H1 (cell line): ENCODE results near the gene SDHAF2. TPM values are rescaled to one million over a fixed set of nuclear protein-coding genes. Genes with fewer than 3 reads are reported as not detected.

Experiments used
- BCL11A ChIP-seq, 2 experiments: IDR thresholded peaks; one replicate each; pipeline ENCODE4 v1.6.1; 2011; ENCODE audit warnings: low read depth in 2 of 2, low read length in 2 of 2, mild to moderate bottlenecking in 2 of 2
- CREB1 ChIP-seq: IDR thresholded peaks from 2 replicates; pipeline ENCODE4 v1.6.1; 2012; ENCODE audit warnings: inconsistent platforms
- HDAC2 ChIP-seq, 2 experiments: fragments of 300-600 bp in 1 of 2; sonication (generic) in 1 of 2; IDR thresholded peaks; 2 replicates each; pipeline ENCODE4 v1.6.1; 2011 to 2012; ENCODE audit warnings: low read depth in 2 of 2, low read length in 2 of 2, mild to moderate bottlenecking in 2 of 2, moderate library complexity in 2 of 2, borderline replicate concordance in 1 of 2, inconsistent platforms in 1 of 2
- KDM1A ChIP-seq: fragments of 200-600, 300-600 bp; sonication (generic); IDR thresholded peaks from 2 replicates; pipeline ENCODE4 v1.7.1; 2016; ENCODE audit warnings: mild to moderate bottlenecking, low read length, borderline replicate concordance
- PHF8 ChIP-seq: fragments of 200-600 bp; sonication (generic); conservative IDR thresholded peaks from 2 replicates; pipeline ENCODE4 v1.7.1; 2012; ENCODE audit warnings: low read depth, mild to moderate bottlenecking, inconsistent platforms, low read length, moderate library complexity
- RBBP5 ChIP-seq: IDR thresholded peaks from 2 replicates; pipeline ENCODE4 v1.7.1; 2012; ENCODE audit warnings: low read depth, mild to moderate bottlenecking, inconsistent platforms, low read length, moderate library complexity, borderline replicate concordance
- SUZ12 ChIP-seq: fragments of 200-600 bp; sonication (generic); IDR thresholded peaks from 2 replicates; pipeline ENCODE4 v1.6.1; 2012; ENCODE audit warnings: mild to moderate bottlenecking, inconsistent platforms, low read length, moderate library complexity, mixed read lengths
- polyA plus RNA-seq, 7 experiments: library from polyadenylated mRNA; depleted of rRNA in 3 of 7; stranded (reverse) in 5 of 7; unstranded in 2 of 7; fragments of >200 nt in 5 of 7; fragments of 200-250 nt in 2 of 7; gene quantifications; 1 replicate in 5 of 7; 2 replicates in 1 of 7; 4 replicates in 1 of 7; pipeline versions ENCODE4 v1.2.1 to v1.2.3, GENCODE V29; 2011 to 2013; ENCODE audit warnings: missing spikeins in 2 of 7, mixed read lengths in 2 of 7
- total RNA-seq: library from RNA; stranded (reverse); fragmentation: NEBNext Ultra II Directional; extraction: Animal tissue kit (Norgen Biotek cat#: 25700); gene quantifications from 2 replicates; pipeline ENCODE4 v1.2.1, GENCODE V29; 2021

The SDHAF2 gene
- total and polyA plus RNA-seq, 2 of the 8 experiments (the other 6 are each of a cell fraction or from before 2014, with no cell fraction given): 41.0 to 114 TPM

GRCh38 chr11:61406067-61406466 lies 23.9 kb upstream of the SDHAF2 start (continued):
- TF ChIP-seq HDAC2 (IDR thresholded peaks at IDR 0.05; ENCODE audit: borderline replicate concordance in 1 of 2, low read depth in 2 of 2, low read length in 2 of 2) (no peak), BCL11A (IDR thresholded peaks at IDR 0.05; ENCODE audit: low read depth in 2 of 2, low read length in 2 of 2) (no peak), RBBP5 (no peak), KDM1A (no peak), PHF8 (no peak), CREB1 (no peak), SUZ12 (no peak)
